Right renal pelvis (tissue), 4 donors: ENCODE results near the gene MAPK1IP1L. TPM values are rescaled to one million over a fixed set of nuclear protein-coding genes. Genes with fewer than 3 reads are reported as not detected.

Experiments used
- DNase-seq, 4 donors: peaks; one replicate each; pipeline ENCODE4 v3.0.0-alpha.2; 2013; ENCODE audit warnings: low read depth in 4 of 4, low spot score in 3 of 4, missing footprints in 1 of 4
- polyA plus RNA-seq, 4 donors: library from polyadenylated mRNA; unstranded; fragments of 120-200 nt; gene quantifications; one replicate each; pipeline ENCODE4 v1.2.1, GENCODE V29; 2013; ENCODE audit not compliant: insufficient read length in 4 of 4

Gene MAPK1IP1L
- polyA plus RNA-seq, 4 donors, result 101 to 113 (median 106) TPM

- no peak for DNase-seq
Observed at GRCh38 chr14:55118761-55119160, 67.3 kb downstream of the MAPK1IP1L start.

Other genes with a start within 250 kb of the MAPK1IP1L start
- 10 to 100 TPM; 10.4 to 12.2 (median 10.7) TPM for gene GCH1, start 148.8 kb upstream of the MAPK1IP1L start, polyA plus RNA-seq
- gene WDHD1, start 24.5 kb upstream of the MAPK1IP1L start, polyA plus RNA-seq, result 10 to 100 TPM; 15.0 to 20.5 (median 19.7) TPM
- gene SOCS4, start 24.4 kb upstream of the MAPK1IP1L start, polyA plus RNA-seq, result 10 to 100 TPM; 18.0 to 22.4 (median 21.7) TPM
- 10 to 100 TPM; 17.6 to 28.0 (median 22.0) TPM for gene LGALS3, start 77.6 kb downstream of the MAPK1IP1L start, polyA plus RNA-seq
- gene DLGAP5, start 139.9 kb downstream of the MAPK1IP1L start, polyA plus RNA-seq, result 10 to 100 TPM; 27.2 to 33.3 (median 29.4) TPM
- 10 to 100 TPM; 33.3 to 40.5 (median 39.2) TPM for gene FBXO34, start 219.8 kb downstream of the MAPK1IP1L start, polyA plus RNA-seq